IPS DF 4.7 (cell line): ENCODE measurements around the gene SNRK.

ENCODE experiments used
- DNase-seq: peaks from one replicate; pipeline ENCODE4 v3.0.0-alpha.2; 2013; ENCODE audit warnings: low spot score; ENCODE audit errors: extremely low read depth

The SNRK gene, protein sequence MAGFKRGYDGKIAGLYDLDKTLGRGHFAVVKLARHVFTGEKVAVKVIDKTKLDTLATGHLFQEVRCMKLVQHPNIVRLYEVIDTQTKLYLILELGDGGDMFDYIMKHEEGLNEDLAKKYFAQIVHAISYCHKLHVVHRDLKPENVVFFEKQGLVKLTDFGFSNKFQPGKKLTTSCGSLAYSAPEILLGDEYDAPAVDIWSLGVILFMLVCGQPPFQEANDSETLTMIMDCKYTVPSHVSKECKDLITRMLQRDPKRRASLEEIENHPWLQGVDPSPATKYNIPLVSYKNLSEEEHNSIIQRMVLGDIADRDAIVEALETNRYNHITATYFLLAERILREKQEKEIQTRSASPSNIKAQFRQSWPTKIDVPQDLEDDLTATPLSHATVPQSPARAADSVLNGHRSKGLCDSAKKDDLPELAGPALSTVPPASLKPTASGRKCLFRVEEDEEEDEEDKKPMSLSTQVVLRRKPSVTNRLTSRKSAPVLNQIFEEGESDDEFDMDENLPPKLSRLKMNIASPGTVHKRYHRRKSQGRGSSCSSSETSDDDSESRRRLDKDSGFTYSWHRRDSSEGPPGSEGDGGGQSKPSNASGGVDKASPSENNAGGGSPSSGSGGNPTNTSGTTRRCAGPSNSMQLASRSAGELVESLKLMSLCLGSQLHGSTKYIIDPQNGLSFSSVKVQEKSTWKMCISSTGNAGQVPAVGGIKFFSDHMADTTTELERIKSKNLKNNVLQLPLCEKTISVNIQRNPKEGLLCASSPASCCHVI

DNA sequence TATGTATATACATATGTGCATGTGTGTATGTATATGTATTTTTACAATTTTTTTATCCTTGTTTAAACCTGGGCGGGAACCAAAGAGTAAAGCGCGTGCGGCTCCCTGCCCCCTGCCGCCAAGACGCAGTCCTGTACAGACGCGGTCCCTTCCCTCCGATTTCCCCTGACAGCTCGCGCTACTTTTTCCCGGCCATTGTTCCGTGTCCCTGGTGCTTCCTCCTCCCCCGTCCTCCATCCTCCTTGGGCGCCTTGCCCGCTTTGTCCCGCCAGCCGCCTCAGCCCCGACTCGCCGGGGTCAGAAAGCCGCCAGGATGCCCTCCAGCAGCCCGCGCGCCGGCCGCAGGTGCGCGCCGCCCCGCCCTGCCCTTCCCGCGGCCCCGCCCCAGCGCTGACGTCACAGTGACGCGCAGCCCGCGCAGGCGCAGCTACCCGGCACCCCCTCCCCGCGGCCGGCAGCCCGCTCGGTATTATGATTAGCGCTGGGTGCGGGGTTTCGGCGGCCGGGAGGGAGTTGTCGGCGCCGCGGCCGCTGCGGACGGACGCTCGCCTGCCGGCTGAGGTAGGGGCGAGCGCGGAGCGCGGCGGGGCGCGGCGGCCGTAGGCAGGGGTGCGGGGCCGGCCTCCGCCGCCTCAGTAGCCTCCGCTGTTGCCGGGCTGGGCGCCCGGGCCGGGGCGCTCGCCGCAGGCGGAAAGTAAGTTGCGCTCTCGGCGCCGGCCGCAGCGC is at the start of gene SNRK:
SNRK (plus strand) TSS at position 426 of the 726 bp plus-strand sequence. CDS start 16,664 bp downstream, outside the sequence.
- DNase-seq = peak; percentile 25

DNA sequence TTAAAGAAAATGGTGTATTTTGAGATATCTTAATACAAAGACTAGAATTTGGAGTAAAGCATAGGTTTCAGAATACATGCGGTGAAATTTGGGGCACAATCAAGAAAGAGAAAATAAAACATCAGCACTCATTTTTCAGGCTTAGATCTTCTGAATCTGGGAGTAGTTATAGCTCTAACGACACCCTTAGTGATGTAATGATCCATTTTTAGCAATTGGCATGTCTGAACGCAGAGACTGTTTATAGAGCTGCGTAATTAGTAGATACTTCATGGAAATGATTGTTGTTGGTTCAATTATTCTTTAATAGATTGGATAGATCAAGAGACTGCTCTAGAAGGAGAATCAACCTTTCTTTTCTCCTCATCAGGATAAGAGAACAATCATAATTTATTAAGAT is 47.5 kb upstream of the SNRK start:
- no peak for DNase-seq

DNA sequence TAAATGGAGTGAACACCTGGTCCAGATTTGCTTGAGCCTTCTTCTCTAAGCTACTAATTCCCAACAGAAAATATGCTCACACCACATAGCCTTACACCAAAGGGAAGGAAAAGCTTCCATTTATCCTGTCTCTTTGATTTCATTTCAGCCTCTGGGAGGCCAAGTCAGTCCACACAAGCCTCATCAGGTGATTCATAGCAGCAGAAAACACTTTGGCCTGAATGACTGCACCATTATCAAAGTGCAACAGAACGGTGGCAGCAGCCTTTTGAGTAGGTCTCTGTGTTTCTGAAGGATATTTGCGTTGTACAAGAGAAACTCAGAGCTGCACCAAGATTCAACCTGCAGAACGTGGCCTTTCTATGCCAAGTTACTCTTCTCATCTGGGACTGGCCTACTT is 46.6 kb upstream of the SNRK start:
- DNase-seq = no peak

DNA sequence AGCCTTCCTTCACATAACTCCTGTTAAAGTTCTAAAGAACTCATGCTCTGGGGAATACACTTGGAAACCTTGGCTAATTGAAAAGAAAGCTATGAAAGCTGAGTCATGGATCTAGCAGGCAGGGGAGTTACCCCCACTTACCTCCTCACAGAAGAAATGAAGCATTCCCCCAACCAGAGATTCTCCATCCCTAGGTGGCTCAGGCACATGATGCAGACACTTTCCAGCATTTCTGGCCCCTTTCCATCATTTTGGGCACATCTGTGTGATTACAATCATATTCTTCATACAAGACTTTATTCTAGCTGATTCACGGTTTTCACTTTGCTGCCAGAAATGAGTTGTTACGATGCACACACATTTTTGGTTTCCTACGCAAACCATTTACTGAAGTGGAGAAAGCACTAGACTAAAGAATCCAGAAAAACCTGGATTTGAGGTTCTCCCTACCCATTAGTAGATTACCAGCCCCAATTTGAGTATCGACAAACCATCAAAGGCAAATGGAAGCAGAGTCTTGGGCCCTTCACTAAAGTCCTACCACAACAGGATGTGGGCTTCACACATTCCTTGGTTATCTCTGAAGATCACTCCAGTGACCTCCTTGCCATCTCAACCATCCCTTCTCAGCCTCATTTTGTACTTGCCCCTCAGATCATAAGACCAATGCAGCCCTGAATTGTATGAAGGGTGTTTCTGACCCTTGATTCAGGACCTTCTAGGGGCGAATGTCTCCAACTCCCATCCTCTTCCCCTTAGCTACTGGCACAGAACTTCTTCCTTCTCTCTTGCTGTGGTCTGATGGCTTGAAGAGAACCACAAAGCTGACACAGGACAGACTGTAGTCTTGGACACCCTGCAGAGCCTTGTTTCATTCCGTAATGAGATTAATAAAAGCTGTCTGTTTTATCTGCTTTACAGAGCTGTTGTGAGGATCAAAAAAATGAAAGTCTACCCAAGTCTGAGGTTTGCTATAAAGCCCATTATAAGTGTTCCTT is 42.5 kb upstream of the SNRK start:
- DNase-seq = no peak

DNA sequence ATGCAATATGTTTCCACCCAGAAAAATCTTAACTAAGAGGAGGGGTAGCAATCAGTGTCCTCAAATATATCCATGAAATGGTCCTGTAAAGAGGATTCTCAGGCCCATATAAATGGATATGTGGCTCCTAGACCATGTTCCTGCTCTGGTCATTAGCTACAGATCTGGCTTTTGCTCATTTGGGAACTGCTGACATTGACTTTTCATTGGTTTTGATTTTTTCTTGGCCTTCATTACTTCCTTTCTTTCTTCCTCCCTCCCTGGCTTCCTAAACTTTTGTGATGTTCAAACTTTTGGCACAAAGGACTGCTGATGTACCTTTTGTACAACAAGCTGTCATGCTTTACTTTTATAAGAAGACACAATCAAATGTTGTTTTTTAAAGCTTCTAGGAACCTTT is 41.6 kb upstream of the SNRK start:
- no peak for DNase-seq

DNA sequence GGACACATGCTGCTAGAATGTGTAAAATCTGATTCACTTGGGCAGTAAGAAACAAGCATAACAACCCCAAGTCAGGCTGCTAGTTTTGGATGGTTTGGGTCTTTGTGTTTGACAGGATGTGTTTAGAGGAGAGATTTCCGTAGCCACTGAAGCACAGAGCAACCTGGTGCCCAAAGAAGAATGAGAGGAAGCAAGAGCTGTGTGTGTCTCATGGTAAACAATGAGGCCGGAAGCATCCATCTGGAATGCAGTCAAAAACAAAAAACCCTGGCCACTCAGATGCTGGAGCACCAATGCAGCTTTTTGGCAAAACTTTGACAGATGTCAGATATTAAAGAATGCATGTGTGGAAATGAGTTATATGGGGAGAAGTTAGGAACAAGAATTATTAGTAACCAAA is 39.4 kb upstream of the SNRK start:
- DNase-seq = no peak

DNA sequence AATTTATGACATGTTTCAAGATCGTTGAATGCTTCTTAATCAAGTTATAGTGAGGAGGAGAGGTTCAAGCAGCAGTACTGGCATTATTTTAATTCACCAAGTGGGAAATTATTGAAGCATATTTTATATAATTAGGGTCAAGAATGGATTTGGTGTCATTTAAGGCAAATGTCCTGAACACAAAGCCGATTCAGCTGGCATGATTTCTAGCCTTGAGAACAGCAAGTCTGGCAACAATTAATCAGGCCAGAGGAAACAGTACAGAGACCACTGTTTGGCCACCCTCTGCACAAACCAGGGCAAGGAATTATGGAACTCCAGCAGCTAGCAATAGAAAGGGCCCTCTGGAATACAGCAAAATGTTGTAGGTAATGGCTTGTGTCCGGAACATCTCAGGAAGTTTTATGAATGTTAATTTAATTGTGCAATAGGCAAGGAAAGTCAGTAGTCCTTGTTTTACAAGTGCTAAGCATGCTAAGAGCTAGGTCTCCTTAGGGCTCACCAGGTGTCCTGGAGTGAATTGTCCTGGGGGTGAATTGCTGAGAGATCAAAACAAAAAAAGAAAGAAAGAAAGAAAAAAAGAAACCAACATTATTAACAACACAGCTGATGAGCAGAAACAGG is 38.7 kb upstream of the SNRK start:
- DNase-seq = no peak

DNA sequence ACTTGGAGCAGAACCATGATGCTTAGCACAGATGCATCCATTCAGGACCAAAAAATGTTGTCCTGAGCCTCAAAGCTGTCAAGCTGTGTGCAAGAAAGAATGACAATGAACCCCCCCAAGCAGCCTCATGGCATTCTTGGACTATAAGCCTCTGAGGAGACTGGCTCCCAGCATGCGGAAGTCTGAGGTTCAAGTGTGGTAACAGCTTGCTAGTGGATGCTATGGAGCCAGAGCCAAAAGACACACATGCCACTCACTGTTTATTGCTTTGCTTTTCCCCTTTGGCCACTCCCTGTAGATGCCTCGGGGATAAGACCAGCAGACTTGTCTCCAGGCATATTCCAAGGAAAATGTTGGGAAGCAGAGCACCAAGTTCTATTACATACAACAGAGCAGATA is 38.2 kb upstream of the SNRK start:
- no peak for DNase-seq

DNA sequence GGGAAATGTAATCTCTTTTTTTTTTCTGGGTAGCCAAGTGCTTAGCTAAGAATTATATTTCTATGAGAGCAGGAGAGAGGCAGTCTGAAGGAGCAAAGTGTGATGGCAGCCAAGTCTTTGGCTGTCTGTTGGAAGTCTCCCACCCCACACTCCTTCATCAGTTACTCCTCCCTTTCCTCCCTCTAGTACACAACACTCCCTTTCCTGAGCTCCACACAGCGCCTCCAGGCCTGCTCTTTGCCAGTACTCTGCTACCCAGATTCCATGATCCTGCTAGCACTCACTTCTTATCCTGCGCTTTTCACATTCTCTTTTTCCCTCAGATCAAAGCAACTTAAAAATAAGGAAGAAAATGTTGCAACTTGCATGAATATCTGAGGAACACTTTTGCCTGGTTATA is 37.4 kb upstream of the SNRK start:
- DNase-seq = no peak

DNA sequence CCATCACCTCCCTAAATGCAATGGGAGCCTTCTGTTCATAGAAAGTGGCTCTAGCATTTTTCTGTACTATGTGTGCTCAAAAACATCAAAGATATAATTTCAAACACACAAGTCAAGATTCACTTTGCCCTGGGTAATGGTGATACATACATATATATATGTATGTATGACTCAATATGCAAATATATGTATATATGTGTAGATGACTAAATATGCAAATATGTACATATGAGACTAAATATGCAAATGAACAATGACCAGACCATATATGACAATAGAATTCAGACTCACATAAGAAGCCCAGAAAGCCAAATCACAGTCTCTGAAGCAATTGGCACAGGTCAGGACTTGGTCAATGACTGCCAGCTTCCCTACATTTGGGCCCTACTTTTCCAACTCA is 36.9 kb upstream of the SNRK start:
- DNase-seq = no peak

DNA sequence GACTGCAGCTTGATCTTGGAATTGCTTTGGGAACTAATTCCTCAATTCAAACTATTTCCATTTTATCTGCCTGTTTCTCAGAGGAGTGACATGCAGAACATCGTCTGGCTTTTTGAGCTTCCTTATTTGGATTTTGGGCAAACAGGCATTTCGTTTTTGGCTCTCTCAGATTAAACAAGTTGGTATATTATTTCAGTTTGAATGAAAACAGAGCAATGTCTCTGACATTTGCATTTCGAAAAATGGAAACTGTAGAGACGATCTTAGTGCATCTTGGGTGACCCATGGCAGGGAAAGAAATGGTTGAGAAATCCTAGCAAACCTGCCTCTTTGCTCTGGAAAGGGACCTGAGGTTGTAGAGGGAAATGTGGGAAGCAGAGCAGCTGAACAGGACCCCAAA is 33.0 kb upstream of the SNRK start:
- no peak for DNase-seq

DNA sequence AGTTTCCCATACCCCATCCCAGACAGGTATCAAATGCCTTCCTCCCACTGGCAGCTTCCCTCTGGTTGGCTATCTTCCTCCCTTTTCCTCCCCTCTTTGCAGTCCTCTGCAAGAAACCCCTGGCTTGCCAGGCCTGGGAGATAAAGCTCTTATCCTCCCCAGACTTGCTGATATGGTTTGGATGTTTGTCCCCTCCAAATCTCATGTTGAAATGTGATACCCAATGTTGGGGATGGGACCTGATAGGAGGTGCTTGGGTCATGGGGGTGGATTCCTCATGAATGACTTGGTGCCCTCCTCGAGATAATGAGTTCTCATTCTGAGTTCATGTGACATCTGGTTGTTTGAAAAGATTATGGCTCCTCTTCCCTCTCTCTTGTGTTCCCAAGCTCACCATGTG is 32.2 kb upstream of the SNRK start:
- no peak for DNase-seq

DNA sequence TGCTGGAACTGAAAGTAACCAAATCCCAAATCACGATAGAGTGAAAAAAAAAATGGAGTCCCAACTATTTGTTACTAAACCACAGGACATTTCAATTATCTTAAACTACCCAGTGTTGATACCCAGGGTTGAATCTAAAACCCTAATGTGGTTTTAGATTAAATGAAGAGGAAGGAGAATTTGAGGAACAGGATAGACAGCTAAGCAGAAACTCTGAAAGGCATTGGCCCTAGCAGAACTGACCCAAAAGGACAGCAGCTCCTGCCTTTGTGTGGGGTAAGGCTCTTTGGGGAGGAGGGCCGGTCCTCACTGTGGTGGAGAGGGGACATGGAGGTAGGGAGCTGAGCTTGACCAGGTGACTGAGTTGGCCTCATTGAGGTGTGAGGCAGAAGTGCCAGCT is 30.7 kb upstream of the SNRK start:
- no peak for DNase-seq

DNA sequence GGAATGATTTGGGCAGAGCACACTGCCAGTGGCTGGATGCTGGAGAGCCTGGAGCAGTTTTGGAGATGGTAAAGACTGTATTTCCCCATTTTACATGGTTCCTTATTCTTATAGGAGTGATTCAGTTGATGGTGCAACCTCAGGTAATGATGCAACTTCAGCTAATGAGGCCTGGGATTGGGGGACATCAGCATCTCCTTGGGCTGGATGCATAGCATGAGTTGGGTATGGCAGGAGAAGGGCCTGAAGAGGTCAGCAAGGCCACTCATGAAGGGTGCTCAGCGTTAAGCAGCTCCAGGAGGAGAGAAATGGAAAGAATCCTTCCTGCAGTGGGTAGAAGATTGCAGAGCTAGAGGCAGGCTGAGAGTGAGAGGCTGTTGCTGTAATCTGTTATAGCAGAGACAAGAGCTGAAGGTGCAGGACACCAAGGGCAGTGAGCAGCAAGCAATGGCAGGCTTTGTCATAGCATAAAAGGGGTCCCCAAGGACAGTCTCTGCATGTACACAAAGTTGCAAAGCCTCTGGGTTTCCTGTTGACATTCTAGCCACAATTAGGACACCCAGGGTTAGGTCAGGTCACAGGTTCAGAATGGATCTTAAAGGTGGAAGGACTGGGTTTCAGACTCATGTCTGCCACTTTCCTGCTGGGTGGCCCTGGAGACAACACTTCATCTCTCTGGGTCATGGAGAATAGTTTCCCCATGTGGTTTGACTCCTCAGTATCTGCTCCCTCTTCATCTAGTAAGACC is 29.5 kb upstream of the SNRK start:
- no peak for DNase-seq

DNA sequence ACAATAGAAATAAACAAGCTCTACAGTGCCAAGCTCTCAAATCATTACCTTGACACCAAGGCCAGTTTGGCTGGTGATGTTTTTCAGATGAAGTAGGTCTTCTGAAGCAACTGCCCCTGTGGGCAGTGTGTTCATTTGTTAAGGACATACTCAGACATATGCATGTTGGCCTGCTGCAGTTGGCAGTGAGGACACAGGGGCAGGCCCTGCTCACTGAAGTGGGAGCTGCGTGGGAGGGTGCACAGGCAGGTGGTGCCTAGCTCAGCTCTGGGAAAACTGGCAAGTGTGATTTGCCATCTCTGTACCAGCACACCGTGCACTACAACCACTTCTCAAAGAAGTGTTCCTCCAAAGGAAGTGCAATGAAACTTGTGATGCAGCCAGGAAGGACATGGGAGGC is 28.5 kb upstream of the SNRK start:
- no peak for DNase-seq

DNA sequence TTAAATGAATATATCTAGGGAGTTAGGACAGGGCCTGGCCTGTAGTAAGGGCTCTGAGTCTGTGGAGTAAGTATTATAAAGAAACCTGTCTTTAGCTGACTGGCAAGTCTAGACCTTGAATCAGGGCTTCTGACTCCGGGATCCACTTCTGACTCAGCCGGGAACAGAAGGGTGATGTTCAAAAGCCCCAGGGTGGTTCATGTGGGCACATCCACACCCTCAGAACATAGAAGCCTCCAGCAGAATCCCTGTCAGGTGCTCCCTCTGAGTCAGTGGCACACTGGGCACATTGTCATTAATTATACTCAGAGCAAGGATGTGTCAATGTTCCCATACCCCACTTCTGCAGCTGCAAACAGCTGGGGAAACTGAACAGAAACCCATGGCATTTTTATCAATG is 26.7 kb upstream of the SNRK start:
- no peak for DNase-seq

DNA sequence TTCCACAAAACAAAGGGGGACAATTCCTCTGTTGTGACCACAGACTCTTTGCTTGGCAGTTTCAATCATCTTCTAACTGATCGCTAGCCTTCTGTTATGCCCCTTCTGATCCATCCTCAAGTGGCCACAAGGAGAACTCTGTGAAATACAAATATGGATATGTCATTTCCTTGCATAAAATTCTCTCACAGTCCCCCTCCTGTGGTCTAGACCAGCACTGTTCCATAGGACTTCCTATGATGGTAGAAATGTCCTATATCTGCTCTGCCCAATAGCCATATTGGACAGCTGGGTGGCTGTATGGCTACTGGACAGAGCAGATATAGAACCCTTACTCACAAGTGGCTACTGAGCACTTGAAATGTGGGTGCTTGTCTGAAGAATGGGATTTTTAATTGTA is 25.9 kb upstream of the SNRK start:
- no peak for DNase-seq

DNA sequence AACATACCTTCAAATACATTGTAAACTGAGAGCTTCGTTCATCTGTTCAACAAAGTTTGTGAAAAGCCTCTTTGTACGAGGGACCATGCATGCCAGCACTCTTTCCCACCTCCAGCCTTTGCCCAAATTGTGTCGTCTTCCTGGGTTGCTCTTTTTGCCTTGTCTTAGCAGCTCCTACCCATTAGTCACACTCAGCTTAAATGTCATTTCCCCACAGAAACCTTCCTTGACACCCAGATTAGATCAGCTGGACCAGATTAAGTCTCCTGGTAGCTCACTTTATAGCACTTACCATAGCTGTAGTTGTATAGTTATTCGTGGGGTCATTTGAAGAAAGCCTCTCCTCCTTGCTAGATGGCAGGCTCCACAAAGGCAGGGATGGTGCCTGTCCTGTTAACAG is 24.1 kb upstream of the SNRK start:
- no peak for DNase-seq

DNA sequence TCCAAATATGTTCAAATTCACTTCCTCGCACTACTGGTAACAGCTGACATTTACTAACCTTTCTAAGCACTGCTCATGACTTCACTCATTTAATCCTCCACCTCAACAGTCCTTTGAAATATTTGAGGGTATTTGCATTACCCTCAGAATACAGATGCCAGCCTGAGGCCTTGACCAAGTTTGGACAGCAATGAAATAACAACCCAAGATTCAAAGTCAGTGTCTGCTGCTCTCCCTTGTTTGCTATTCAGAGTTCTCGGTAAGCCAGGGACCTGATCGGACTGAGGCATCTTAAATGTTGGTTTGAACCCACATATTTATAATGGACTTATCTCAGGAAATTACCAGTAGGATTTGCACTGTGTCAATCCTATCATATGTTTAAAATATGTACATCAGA is 19.9 kb upstream of the SNRK start:
- no peak for DNase-seq

DNA sequence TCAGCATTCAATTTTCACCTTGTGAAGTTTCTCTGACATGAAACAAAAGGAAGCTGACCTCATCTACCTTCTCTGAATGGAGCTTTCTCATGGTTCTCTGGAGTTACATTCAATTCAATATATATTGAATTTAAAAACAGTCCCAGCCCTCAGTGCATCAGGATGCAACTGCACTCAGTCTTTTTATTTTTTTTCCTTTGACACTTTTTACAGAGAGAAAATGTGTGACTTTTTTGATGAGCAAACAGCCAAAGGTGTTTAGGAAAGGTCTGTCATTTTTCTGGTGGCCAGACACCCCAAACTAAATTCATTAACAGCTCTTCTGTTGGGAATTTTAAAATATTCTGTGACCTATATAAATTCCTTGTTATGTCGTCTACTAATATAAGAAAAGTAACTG is 19.3 kb upstream of the SNRK start:
- DNase-seq = no peak
